H1 (cell line): ENCODE results near the gene LDAH.

Experiments used
- CEBPB ChIP-seq: IDR thresholded peaks from 2 replicates; pipeline ENCODE4 v1.6.1; 2012; ENCODE audit warnings: low read depth, low read length
- CTCF ChIP-seq, 3 experiments: IDR thresholded peaks; 1 replicate in 2 of 3; 2 replicates in 1 of 3; pipeline versions ENCODE4 v1.5.1 to v1.6.1; 2011; ENCODE audit warnings: low read length in 3 of 3, mild to moderate bottlenecking in 3 of 3, inconsistent platforms in 2 of 3, low read depth in 1 of 3, moderate library complexity in 1 of 3; ENCODE audit not compliant: insufficient read depth in 1 of 3; ENCODE audit errors: control extremely low read depth in 1 of 3
- EGR1 ChIP-seq: IDR thresholded peaks from 2 replicates; pipeline ENCODE4 v1.6.1; 2011; ENCODE audit warnings: low read depth, low read length, borderline replicate concordance
- EZH2 ChIP-seq: fragments of 200-600 bp; sonication (generic); IDR thresholded peaks from 2 replicates; pipeline ENCODE4 v1.7.1; 2012; ENCODE audit warnings: low read depth, mild to moderate bottlenecking, moderate library complexity, low read length, inconsistent platforms; ENCODE audit not compliant: severe bottlenecking
- GABPA ChIP-seq: IDR thresholded peaks from 2 replicates; pipeline ENCODE4 v1.6.1; 2011; ENCODE audit warnings: mild to moderate bottlenecking, low read length, moderate library complexity, borderline replicate concordance; ENCODE audit not compliant: insufficient read depth
- JUND ChIP-seq: IDR thresholded peaks from 2 replicates; pipeline ENCODE4 v1.6.1; 2011; ENCODE audit warnings: mild to moderate bottlenecking, improper control_type of control experiment, low read length
- MAFK ChIP-seq: IDR thresholded peaks from 2 replicates; pipeline ENCODE4 v1.6.1; 2012; ENCODE audit warnings: low read depth, mild to moderate bottlenecking, improper control_type of control experiment, low read length
- NANOG ChIP-seq: IDR thresholded peaks from 2 replicates; pipeline ENCODE4 v1.6.1; 2011; ENCODE audit warnings: low read length, low read depth, mild to moderate bottlenecking, inconsistent platforms; ENCODE audit not compliant: insufficient read depth, poor library complexity, severe bottlenecking
- POLR2A ChIP-seq, 2 experiments: IDR thresholded peaks; 1 replicate in 1 of 2; 2 replicates in 1 of 2; pipeline ENCODE4 v1.6.1; 2011; ENCODE audit warnings: low read depth in 2 of 2, low read length in 2 of 2, mild to moderate bottlenecking in 2 of 2; ENCODE audit errors: control extremely low read depth in 1 of 2
- POLR2AphosphoS5 ChIP-seq: IDR thresholded peaks from 2 replicates; pipeline ENCODE4 v1.6.1; 2011; ENCODE audit warnings: low read depth, low read length
- RFX5 ChIP-seq: IDR thresholded peaks from 2 replicates; pipeline ENCODE4 v1.6.1; 2011; ENCODE audit warnings: low read depth, low read length, improper control_type of control experiment, borderline replicate concordance
- SP1 ChIP-seq: IDR thresholded peaks from 2 replicates; pipeline ENCODE4 v1.6.1; 2011; ENCODE audit warnings: low read depth, low read length
- TEAD4 ChIP-seq: IDR thresholded peaks from 2 replicates; pipeline ENCODE4 v1.6.1; 2012; ENCODE audit warnings: low read depth, low read length, inconsistent platforms, mixed read lengths
- YY1 ChIP-seq: IDR thresholded peaks from 2 replicates; pipeline ENCODE4 v1.6.1; 2011; ENCODE audit warnings: low read depth, mild to moderate bottlenecking, low read length

- no peak for TF ChIP-seq RFX5
- no peak for TF ChIP-seq EZH2
- no peak for TF ChIP-seq CTCF (IDR thresholded peaks at IDR 0.05; ENCODE audit: control extremely low read depth in 1 of 3, insufficient read depth in 1 of 3, low read depth in 1 of 3, low read length in 3 of 3)
- no peak for TF ChIP-seq CEBPB
- no peak for TF ChIP-seq SP1
- TF ChIP-seq POLR2AphosphoS5 = no peak
- no peak for TF ChIP-seq NANOG
- TF ChIP-seq GABPA = no peak
- no peak for TF ChIP-seq EGR1
- no peak for TF ChIP-seq MAFK
- TF ChIP-seq TEAD4 = no peak
- TF ChIP-seq POLR2A (IDR thresholded peaks at IDR 0.05; ENCODE audit: control extremely low read depth in 1 of 2, low read depth in 2 of 2, low read length in 2 of 2) = no peak
- TF ChIP-seq YY1 = no peak
- no peak for TF ChIP-seq JUND
Measured at GRCh38 chr2:20852139-20852538, 29.2 kb upstream of the LDAH start.
